Iris pigment epithelial cell (primary cell): Measurements from ENCODE around the gene AIRE.
"Not testable (repeated sequence)": the region's sequence is repeated elsewhere in the genome, so short reads cannot be mapped to it uniquely, and the experiment has no call there.

Experiments used
- DNase-seq: peaks from one replicate; pipeline ENCODE4 v3.0.0-alpha.2; 2011; ENCODE audit warnings: low read depth

The AIRE gene

DNA sequence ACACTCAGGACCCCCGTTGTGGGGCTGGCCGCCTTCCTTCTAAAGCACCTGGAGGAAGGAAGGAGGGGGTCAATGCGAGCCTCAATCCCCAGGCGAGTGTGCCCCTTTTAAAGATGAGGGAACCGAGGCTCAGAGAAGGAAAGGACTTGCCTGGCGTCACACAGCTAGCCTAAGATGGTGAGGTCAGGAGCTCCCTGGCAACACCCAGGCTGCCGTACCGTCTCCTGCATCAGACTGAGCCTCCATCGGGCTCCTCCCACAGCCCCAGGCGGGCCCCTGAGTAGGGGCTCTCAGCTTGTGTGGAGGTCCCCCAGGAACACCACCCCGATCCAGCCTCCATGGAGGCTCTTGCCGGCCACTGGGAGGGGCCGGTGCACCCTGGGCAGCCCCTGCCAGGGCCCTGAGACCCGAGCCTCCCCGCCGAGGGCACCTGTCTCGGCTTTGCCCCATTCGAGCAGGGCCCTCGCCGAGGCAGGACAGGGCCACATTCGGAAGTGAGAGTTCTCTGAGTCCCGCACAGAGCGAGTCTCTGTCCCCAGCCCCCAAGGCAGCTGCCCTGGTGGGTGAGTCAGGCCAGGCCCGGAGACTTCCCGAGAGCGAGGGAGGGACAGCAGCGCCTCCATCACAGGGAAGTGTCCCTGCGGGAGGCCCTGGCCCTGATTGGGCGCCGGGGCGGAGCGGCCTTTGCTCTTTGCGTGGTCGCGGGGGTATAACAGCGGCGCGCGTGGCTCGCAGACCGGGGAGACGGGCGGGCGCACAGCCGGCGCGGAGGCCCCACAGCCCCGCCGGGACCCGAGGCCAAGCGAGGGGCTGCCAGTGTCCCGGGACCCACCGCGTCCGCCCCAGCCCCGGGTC, at the start of gene AIRE:
Gene AIRE, plus strand, starts transcription at position 739 of the 855 bp plus-strand sequence. CDS start 131 bp downstream, outside the sequence.
- DNase-seq: no peak

- DNase-seq: not testable (repeated sequence)
These were observed 45.3 kb upstream of the AIRE start for GRCh38 chr21:44240353-44240752.

DNA sequence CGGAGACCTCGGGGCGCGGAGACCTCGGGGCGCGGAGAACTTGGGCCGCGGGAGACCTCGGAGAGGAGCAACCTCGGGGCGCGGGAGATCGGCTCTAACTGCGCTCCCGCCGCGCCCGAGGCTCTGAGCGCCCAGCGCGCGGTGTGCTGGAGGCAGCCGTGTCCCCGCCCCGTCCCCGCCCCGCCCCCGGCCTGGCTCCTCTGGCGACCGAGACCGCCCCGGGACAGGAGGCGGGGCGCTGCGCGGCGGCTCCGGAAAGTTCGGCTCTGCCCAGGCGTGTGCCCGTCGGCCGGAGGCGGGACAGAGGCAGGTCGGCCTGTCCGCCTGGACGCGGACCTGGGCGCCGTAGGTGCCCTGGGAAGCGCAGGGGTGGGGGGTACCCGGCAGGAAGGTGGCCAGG, 44.8 kb upstream of the AIRE start, which contains the start of gene ICOSLG:
Gene ICOSLG, minus strand, starts transcription at position 102 of the 400 bp plus-strand sequence. CDS start 126 bp downstream, outside the sequence.
- not testable (repeated sequence) for DNase-seq

DNA sequence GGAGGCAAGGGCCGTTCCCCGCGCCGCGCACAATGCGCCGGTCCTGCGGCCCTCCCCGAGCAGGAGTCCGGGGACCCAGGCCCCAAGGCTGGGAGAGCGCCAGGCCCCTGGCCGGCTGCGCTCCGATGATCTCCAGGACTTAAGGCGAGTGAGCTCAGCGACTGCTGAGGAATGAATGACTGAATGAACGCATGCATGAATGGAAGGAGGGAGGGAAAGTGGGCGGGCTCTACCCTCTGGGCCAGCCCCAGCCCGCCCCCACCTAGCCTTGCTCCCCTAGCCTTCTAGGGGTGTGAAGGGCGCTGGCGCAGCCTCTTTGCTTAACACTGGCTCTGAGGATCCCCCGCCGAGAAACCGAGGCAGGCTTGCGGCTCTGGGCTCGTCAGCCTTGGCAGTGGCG, 44.4 kb upstream of the AIRE start:
- not testable (repeated sequence) for DNase-seq

DNA sequence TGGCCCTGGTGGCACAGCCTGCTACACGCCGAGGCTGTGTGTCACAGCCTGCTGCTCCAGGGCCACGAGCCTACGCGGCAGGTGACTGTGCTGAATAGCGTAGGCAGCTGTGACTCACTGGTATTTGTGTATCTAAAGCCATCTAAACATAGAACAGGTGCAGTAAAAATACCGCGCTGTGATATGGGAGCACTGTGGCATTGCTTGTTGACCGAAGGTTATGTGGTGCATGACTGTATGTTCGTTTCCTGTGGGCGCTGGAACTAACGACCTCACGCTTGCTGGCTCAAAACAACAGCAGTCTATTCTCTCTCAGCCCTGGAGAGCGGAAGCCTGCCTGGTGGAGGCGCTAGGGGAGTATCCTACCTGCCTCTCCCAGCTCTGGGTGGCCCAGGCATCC, 41.7 kb upstream of the AIRE start:
- DNase-seq: not testable (repeated sequence)

GRCh38 chr21:44247904-44248303, 37.8 kb upstream of the AIRE start:
- not testable (repeated sequence) for DNase-seq

DNA sequence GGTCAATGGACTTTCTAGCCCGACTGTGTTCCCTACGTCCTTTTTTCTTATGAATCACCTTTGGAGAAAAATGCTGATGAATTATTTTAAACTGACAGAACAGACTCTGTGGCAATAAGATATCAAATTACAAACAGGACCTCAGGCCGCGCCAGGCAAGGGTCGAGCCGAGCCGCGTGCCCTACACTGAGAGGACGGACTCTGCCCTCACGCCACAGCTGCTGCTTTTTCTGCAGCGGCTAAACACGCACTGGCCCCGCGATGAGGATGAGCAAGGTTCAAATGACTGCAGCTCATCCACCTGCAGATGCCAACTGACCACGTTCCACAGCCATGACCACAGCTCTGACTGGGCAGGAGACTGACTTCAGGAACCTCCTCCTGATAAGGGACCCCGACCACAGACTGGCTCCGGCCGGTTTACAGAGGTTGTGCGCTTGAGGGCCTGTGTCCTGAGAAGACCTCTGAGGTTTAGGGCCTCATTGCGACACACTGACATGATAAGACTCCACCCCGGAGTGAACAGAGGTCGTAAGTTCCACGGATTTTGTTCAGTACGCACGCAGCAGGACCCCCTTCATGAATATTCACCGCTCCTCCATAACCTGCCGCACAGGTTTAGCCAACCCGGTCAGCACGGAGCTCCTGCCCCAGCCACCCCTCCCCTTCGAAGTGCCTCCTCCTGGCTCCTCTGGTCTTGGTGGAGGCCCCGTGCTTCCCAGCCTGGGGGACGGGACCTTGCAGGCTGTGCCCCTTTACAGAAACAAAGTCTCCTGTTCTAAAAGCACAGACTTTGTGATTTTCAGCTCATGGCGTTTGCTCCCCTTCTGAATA, 36.3 kb upstream of the AIRE start:
- DNase-seq: not testable (repeated sequence)

DNA sequence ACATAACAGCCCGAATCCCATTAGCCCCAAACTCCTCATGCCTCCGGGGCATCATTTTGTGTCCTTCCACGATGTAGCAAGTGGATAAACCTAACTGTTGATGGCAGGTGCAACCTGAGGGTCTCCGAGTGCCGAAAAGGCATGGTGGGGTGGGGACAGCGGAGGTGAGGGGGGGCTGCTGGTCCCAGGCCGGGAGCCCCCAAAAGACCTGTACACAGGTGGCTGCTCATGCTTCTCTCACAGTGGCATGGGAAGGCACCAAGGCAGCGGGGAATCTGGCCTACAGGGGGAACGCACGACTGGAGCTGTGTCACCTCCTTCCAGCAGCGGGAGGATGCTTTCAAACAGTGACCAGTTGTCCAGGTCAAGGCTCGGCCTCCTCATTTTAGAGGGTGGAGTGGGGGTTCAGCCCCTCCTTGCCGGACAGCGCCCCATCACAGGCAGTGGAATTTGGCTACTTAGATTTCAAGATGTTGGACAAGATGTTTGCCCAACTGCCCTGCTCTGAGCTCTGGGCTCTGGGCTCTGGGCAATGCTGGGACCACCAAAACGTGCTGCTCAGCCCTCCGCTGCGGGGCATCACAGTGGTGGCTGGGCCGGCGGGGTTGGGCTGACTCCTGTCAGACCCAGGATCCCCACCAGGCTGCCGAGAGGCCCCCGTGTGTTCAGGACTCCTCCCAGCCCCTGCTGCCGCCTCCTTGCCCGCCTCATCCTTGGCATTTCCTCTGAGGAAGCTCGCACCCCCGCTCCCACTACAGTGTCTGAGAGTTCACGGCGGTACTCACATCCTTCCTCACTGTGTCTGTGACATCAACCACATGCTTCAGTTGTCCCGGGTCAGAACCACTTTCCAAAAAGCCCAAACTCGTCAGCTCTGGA, 31.6 kb upstream of the AIRE start:
- DNase-seq: no peak

DNA sequence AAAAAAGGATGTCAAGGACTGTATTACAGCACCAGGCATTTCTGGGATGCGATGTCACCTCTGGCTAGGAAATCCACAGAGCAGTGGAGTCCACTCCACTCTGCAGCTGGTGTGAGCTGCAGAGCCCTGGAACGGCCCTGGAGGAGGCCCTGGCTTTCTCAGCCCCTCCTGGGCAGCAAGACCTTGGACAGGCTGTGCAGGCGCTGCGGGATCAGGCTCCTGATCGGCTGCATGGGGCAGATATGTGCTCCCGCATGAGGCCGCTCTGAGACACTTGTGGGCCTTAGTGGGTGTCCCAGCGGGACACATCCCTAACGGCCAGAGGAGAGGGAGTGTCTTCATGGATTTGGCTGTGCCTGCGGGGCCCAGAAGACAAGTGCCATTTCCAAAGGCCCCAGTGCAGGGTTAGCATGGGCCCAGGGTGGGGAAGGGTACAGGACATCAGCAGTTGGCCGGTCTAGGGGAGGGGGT, 30.1 kb upstream of the AIRE start:
- no peak for DNase-seq

DNA sequence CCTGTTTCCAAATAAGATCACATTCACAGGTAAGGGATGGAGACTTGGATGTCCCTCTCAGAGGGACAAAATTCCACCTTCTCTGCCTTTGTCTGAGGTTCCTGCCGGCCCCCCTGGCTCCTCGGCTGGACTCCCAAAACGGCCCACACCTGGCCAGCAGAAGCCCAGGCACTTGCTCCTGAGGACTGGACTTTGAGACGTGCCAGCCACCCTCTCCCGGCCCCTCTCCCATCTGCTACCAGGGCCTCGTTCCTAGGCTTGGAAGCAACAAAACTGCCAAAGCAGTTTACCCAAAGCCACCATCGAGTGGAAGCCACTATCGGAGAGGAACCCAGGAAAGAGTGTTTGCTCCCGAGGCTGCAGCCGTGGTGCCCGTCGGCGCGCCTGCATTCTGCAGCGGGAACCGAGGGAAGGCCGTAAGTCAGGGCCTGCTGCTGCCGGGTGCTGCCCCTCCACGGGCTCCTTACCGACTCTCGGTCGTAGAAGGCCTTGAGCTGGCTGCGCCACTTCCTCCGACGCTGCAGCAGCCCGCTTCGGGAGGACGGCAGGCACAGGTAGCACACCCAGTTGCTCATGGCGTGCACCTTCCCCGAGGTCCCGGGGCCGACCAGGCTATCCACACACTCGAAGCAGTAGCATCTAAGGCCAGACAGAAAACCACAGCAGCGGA, 27.5 kb upstream of the AIRE start:
- DNase-seq: no peak

DNA sequence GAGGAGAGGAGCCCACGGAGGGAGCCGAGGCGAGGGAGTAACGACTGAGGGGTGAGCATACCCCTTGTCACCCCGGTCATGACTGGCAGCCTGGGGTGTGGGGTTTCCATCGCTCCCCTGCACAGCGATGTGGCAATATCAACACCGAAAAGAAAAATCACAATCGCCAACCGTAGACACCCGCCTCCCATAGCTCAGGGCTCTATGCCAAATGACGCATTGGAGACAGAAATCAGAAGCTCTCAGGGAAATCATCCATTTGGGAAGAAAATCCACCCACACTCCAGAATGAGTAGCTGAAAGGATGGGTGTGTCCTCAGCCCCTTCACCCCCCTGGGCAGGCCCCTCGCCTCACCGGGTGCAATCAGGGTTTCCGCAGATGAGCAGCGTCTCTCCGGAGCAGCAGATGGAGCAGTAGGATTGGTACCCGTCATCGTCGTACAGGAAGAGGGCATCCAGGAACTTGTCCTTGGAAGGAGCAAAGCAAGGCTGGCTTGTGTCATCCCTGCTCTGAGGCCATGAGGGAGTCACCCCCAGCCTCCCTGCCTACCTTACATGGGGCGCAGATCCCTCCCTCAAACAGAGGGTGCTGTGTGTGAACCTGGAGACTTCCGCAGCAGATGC, 26.5 kb upstream of the AIRE start:
- DNase-seq: no peak

- no peak for DNase-seq
These were observed 25.6 kb upstream of the AIRE start for GRCh38 chr21:44260066-44260465.

DNA sequence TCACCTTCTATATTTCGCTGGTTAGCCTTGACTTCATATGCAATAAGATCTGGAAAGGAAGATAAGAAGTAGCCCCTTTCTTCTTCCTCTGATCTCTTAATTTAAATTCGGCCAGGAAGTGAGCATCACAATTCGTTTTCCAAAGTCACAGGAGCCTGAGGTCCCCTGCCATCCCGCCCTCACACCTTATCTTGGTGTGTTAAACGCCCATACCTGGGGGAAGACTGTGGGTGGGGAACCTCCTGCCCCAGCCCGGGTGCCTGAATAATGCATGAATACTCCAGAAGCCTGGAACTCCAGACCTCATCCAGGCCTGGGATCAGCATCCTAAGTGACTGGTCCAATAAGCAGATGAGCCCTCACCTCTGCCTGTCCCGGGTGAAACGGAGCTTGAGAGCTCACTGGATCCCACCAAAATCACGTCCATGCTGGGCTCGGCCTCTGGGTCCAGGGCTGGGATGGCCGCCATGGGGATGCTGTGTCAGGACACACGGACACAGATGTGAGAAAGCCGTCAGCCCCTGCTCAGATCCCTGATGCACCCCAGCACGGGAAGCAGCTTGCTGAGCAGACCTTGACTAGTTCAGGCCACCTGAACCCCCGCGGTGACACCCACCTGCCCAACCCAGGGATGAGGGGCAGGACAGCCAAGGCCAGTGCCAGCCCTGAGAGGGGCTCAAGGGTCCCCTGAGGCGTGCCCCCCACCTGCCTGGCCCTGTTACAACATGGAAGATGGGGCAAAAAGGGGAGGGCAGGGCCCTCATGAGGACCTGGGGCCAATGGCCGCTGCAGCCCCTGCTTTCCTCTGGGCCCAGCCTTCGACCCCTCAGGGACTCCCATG, 24.7 kb upstream of the AIRE start:
- no peak for DNase-seq

GRCh38 chr21:44261675-44262295, 23.9 kb upstream of the AIRE start, which contains the start of gene DNMT3L:
TSS of gene DNMT3L (minus strand) at chr21:44261897. CDS start at chr21:44261259, 638 bp downstream.
- DNase-seq: no peak

DNA sequence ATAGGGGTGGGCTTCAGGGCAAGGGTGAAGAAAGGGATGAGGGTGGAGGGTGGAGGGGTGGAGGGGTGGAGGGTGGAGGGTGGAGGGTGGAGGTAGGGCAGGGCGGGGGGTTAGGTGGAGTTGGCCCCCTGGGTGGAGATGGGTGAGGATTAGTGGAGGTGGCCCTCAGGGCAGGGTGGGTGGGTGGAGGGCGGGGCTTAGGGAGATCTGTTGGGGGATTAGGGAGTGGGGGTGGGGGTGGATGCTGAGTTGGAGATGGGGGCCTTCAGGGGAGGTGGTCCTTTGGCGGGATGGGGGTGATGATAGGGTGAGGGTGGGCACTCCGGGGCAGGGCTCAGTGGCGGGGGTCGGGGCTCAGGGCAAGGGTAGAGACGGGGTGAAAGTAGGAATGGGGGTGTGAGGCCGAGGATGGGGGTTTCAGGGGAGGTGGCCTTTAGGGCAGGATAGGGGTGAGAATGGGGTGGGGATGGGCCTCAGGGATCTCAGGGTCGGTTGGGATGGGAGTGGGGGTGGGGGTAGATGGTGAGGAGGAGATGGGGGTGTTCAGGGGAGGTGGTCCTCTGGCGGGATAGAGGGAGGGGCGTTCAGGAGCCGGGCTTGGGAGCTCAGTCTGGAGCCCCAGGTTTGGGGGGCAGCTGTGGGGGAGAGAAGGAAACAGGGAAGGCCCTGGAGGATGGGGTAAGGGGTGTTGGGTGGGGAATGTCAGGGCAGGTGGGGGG, 23.2 kb upstream of the AIRE start:
- no peak for DNase-seq

- DNase-seq: no peak
These were observed 22.4 kb upstream of the AIRE start for GRCh38 chr21:44263221-44263760.

GRCh38 chr21:44263768-44264167, 21.9 kb upstream of the AIRE start:
- DNase-seq: no peak

DNA sequence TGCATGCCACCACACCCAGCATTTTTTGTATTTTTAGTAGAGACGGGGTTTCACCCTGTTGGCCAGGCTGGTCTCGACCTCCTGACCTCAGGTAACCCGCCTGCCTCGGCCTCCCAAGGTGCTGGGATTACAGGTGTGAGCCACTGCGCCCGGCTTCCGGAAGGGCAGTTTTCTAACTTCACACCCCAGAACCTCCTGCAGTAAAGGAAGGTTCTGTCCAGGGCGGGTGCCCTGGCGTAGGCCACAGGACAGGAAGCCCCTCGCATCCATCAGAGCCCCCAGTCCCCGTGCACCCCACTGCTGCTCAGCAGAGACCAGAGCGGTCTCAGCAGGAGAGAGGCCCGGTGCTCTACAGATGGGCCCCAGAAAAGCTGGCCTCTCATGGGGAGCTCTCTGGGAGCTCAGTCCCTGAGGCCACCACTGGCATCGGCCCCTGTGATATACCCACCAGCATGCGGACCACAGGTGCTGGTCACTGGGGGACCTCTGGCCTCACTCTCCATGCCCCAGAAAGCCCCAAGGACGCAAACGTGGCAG, 19.9 kb upstream of the AIRE start:
- no peak for DNase-seq
